Measurements from ENCODE around the gene ZC3H15.
"Not testable (repeated sequence)": the region's sequence is repeated elsewhere in the genome, so short reads cannot be mapped to it uniquely, and the experiment has no call there.

Gene ZC3H15

DNA sequence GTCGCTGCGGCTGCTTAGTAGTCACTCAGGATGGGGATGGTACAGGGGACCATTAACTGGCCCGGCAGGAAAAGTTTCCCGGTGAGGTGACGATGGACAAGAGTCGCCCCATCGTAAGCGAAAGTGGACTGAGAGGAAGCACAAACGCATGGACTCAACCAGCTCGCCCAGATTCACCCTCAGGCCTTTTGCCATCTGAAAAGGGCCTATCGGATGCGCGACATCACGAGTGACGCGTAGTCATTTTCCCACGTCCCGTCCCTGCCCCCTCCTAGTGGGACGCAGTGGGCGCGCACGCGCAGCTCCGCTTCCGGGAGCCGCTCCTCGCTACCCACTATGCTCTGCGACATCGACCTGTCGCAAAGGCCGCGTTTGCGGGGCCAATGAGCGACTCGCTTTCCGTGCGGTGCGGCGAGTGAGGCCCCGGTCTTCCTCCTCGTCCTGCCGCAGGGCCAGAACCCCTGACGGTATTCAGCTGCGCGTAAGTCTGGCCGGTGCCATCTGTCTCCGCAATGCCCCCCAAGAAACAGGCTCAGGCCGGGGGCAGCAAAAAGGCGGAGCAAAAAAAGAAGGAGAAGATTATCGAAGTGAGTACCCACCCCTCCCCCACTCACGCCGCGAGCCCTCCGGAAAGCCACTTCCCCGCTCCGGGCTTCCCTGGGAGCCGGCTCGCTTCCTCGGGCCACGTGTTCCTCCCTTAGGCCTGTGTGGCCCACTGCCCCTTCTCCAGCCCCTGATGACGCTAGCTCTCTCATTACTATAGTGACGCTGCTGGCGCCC is at the start of gene ZC3H15:
Gene ZC3H15 (plus strand): TSS at position 390 of the 780 bp plus-strand sequence. CDS start 123 bp downstream, at position 513.
- no peak for TF ChIP-seq CTCF (IDR thresholded peaks at IDR 0.05; ENCODE audit: insufficient read depth, low read depth, low read length, missing control alignments)
- DNase-seq (ENCODE audit: low read depth): peak; percentile 99
- H3K4me3 ChIP-seq (ENCODE audit: low read depth, low read length): peak within 1 kb of the TSS; percentile 97

DNA sequence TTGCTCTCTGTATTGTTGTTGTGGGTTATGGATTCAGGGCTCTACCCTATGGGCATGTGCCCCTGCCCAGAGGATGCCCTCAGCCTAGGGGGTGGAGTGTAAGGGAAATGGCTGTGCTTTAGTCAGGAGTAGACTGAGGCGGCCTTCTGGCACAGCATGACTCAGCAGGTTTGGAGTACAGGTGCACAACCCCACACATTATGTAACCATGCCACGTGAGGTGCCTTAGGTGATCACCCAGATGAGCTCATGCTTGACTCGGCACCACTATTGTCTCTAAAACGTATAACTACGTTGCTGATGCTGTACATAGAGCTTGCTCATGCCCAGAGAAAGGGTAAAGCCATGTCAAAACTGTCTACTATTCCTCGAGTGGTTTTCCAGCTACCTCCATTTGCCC is 48.3 kb upstream of the ZC3H15 start:
- no peak for TF ChIP-seq CTCF (IDR thresholded peaks at IDR 0.05; ENCODE audit: insufficient read depth, low read depth, low read length, missing control alignments)
- no peak for DNase-seq (ENCODE audit: low read depth)

GRCh38 chr2:186439673-186440095 is 46.4 kb upstream of the ZC3H15 start:
- H3K4me3 ChIP-seq (ENCODE audit: low read depth, low read length); DNase-seq (ENCODE audit: low read depth): not testable (repeated sequence)

More for the DNA sequence above, 48.3 kb upstream of the ZC3H15 start:
- H3K4me3 ChIP-seq (ENCODE audit: low read depth, low read length): no peak overlapping the region

GRCh38 chr2:186440506-186440905 is 45.6 kb upstream of the ZC3H15 start:
- DNase-seq (ENCODE audit: low read depth): no peak
- H3K4me3 ChIP-seq (ENCODE audit: low read depth, low read length): no peak overlapping the region
- no peak for TF ChIP-seq CTCF (IDR thresholded peaks at IDR 0.05; ENCODE audit: insufficient read depth, low read depth, low read length, missing control alignments)

DNA sequence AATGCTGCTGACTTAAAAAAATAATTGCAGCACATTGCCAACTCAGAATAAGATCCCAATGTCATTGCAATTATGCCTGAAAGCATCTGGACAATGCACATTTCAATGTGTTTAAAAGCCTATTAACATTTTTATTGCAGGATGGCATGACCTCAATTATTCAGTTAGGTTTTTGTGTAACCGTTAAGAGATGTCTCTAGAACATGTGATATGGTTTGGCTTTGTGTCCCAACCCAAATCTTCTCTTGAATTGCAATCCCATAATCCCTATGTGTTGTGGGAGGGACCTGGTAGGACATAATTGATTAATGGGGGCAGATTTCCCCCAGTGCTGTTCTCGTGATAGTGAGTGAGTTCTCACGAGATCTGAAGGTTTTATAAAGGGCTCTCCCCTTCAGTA is 43.2 kb upstream of the ZC3H15 start:
- H3K4me3 ChIP-seq (ENCODE audit: low read depth, low read length): no peak overlapping the region
- no peak for DNase-seq (ENCODE audit: low read depth)
- TF ChIP-seq CTCF (IDR thresholded peaks at IDR 0.05; ENCODE audit: insufficient read depth, low read depth, low read length, missing control alignments): no peak

- no peak for TF ChIP-seq CTCF (IDR thresholded peaks at IDR 0.05; ENCODE audit: insufficient read depth, low read depth, low read length, missing control alignments)
- no peak overlapping the region for H3K4me3 ChIP-seq (ENCODE audit: low read depth, low read length)
- no peak for DNase-seq (ENCODE audit: low read depth)
Observed at GRCh38 chr2:186443851-186444250, 42.2 kb upstream of the ZC3H15 start.

- DNase-seq (ENCODE audit: low read depth): no peak
- no peak overlapping the region for H3K4me3 ChIP-seq (ENCODE audit: low read depth, low read length)
- TF ChIP-seq CTCF (IDR thresholded peaks at IDR 0.05; ENCODE audit: insufficient read depth, low read depth, low read length, missing control alignments): no peak
Observed at GRCh38 chr2:186445506-186445905, 40.6 kb upstream of the ZC3H15 start.

All from GM12865 (cell line).